ENCODE measurements around the gene ZFP36L1.

GRCh38 chr14:68770051-68770450, 22.8 kb downstream of the ZFP36L1 start:
- TF ChIP-seq HDGF (IDR thresholded peaks at IDR 0.05; ENCODE audit: borderline replicate concordance): no peak
- TF ChIP-seq BHLHE40 (IDR thresholded peaks at IDR 0.05; ENCODE audit: borderline replicate concordance): no peak
- TF ChIP-seq PKNOX1 (IDR thresholded peaks at IDR 0.05): no peak
- no peak for TF ChIP-seq FOXA1 (IDR thresholded peaks at IDR 0.05)
- TF ChIP-seq CTBP1 (IDR thresholded peaks at IDR 0.05; ENCODE audit: borderline replicate concordance): no peak
- TF ChIP-seq FOXK2 (IDR thresholded peaks at IDR 0.05): no peak
- no peak for TF ChIP-seq ARNT (IDR thresholded peaks at IDR 0.05)
- TF ChIP-seq NFRKB (IDR thresholded peaks at IDR 0.05): no peak
- TF ChIP-seq ZNF384 (IDR thresholded peaks at IDR 0.05): no peak
- TF ChIP-seq SUZ12 (IDR thresholded peaks at IDR 0.05): no peak
- TF ChIP-seq TARDBP (IDR thresholded peaks at IDR 0.05): no peak

Data from HEK293T (cell line).